ENCODE results near the gene CRADD.

- no peak for TF ChIP-seq POLR2A (IDR thresholded peaks at IDR 0.05)
- no peak for TF ChIP-seq CTCF (IDR thresholded peaks at IDR 0.05 in 4 of 5, conservative IDR thresholded peaks at IDR 0.05 in 1 of 5)
Observed at GRCh38 chr12:93642751-93643150, 34.4 kb upstream of the CRADD start.

Data from gastrocnemius medialis (tissue), 4 donors.